HCT116 (cell line): ENCODE measurements around the gene EHD4. TPM values are rescaled to one million over a fixed set of nuclear protein-coding genes. Genes with fewer than 3 reads are reported as not detected.

Source experiments
- ATAC-seq: fragments of 200-7000 bp; cut with Tn5 transposase; 2 replicates; pipeline ENCODE4 v1.9.1; 2020; ENCODE audit warnings: mild to moderate bottlenecking, moderate library complexity
- BruUV-seq: library from RNA; stranded (reverse); fragments of 400-500 nt; replicated peaks from 2 replicates; lab custom pipeline; 2021; lab: Mats Ljungman, UMichigan
- CTCF ChIA-PET: fragments of 300-600 bp; sonication (Branson Sonifier 250); formaldehyde crosslinking; loops from one replicate; lab custom pipeline; 2021; ENCODE audit warnings: antibody characterized with exemption; lab: Charles Lee
- POLR2A ChIA-PET: fragments of 300-600, 350-600 bp; sonication (Branson Sonifier 250); formaldehyde crosslinking; loops from one replicate; lab custom pipeline; 2021; ENCODE audit warnings: antibody characterized with exemption; lab: Charles Lee
- RAD21 ChIA-PET, 2 experiments: fragments of 300-600 bp; sonication (Branson Sonifier 250); formaldehyde crosslinking; loops; one replicate each; lab custom pipeline; 2023; ENCODE audit warnings: low total read pairs in 2 of 2; ENCODE audit not compliant: uncharacterized antibody in 2 of 2, unreplicated experiment in 2 of 2, low non-redundant PET in 1 of 2; lab: Charles Lee
- DNase-seq: peaks from one replicate; pipeline ENCODE4 v3.0.0-alpha.2; 2010; ENCODE audit warnings: low read depth, low spot score
- H2AFZ ChIP-seq: fragments of 200-600 bp; shearing (Covaris generic), sonication (generic); 2 replicates; pipeline ENCODE4 v1.6.1; 2017; ENCODE audit warnings: low read depth, mixed run types, mixed read lengths, antibody characterized with exemption, low read length; ENCODE audit not compliant: poor library complexity, severe bottlenecking
- H3K27ac ChIP-seq: 2 replicates; pipeline ENCODE4 v1.5.1; 2012; ENCODE audit warnings: low read depth, low read length
- H3K27me3 ChIP-seq: fragments of 200-600 bp; sonication (generic); 2 replicates; pipeline ENCODE4 v1.6.1; 2016; ENCODE audit warnings: mixed run types, low read length, mixed read lengths; ENCODE audit not compliant: insufficient read depth
- H3K36me3 ChIP-seq, 2 experiments: fragments of 200-500 bp in 1 of 2; fragments of 200-600 bp in 1 of 2; sonication (Bioruptor generic) in 1 of 2; sonication (generic) in 1 of 2; 2 replicates each; pipeline versions ENCODE4 v1.5.1 to v1.6.1; 2014 to 2016; ENCODE audit warnings: low read length in 2 of 2, inconsistent platforms in 1 of 2, mixed read lengths in 1 of 2, mixed run types in 1 of 2; ENCODE audit not compliant: insufficient read depth in 2 of 2, control insufficient read depth in 1 of 2
- H3K4me1 ChIP-seq, 2 experiments: fragments of 200-600 bp in 1 of 2; sonication (generic) in 1 of 2; 2 replicates each; pipeline versions ENCODE4 v1.5.1 to v1.6.1; 2012 to 2017; ENCODE audit warnings: low read length in 2 of 2, inconsistent platforms in 1 of 2, mild to moderate bottlenecking in 1 of 2, mixed read lengths in 1 of 2, mixed run types in 1 of 2, moderate library complexity in 1 of 2; ENCODE audit not compliant: insufficient read depth in 2 of 2, control insufficient read depth in 1 of 2
- H3K4me2 ChIP-seq: fragments of 200-600 bp; sonication (generic); 2 replicates; pipeline ENCODE4 v1.6.1; 2017; ENCODE audit warnings: mixed run types, low read length, mixed read lengths
- H3K4me3 ChIP-seq, 2 experiments: fragments of 200-600 bp in 1 of 2; sonication (generic) in 1 of 2; replicated peaks in 1 of 2; 2 replicates each; pipeline ENCODE4 v1.5.1; 2011 to 2016; ENCODE audit warnings: low read length in 2 of 2, control low read depth in 1 of 2, low read depth in 1 of 2, mild to moderate bottlenecking in 1 of 2, mixed read lengths in 1 of 2, mixed run types in 1 of 2
- H3K79me2 ChIP-seq: fragments of 200-600 bp; sonication (generic); 2 replicates; pipeline ENCODE4 v1.6.1; 2017; ENCODE audit warnings: mild to moderate bottlenecking, mixed run types, low read length, moderate library complexity, mixed read lengths; ENCODE audit not compliant: insufficient read depth
- H3K9ac ChIP-seq: fragments of 200-600 bp; sonication (generic); 2 replicates; pipeline ENCODE4 v1.6.1; 2016; ENCODE audit warnings: low read length, mixed read lengths
- H3K9me2 ChIP-seq: fragments of 200-600 bp; sonication (generic), shearing (Covaris generic); 2 replicates; pipeline ENCODE4 v1.6.1; 2017; ENCODE audit warnings: mixed run types, mild to moderate bottlenecking, moderate library complexity; ENCODE audit not compliant: insufficient read depth
- H3K9me3 ChIP-seq, 2 experiments: fragments of 200-500 bp in 1 of 2; fragments of 200-600 bp in 1 of 2; sonication (Bioruptor generic) in 1 of 2; sonication (generic) in 1 of 2; 2 replicates each; pipeline ENCODE4 v1.6.1; 2014 to 2017; ENCODE audit warnings: low read length in 2 of 2, mixed read lengths in 2 of 2, inconsistent platforms in 1 of 2, low read depth in 1 of 2, mild to moderate bottlenecking in 1 of 2, mixed run types in 1 of 2, moderate library complexity in 1 of 2; ENCODE audit not compliant: control insufficient read depth in 1 of 2, insufficient read depth in 1 of 2
- H4K20me1 ChIP-seq: fragments of 200-600 bp; sonication (generic), shearing (Covaris generic); 2 replicates; pipeline ENCODE4 v1.6.1; 2017; ENCODE audit warnings: mixed run types, mild to moderate bottlenecking, moderate library complexity; ENCODE audit not compliant: insufficient read depth
- ATF3 ChIP-seq: IDR thresholded peaks from 2 replicates; pipeline ENCODE4 v1.6.1; 2012
- ELF1 ChIP-seq: IDR thresholded peaks from 2 replicates; pipeline ENCODE4 v1.6.1; 2012; ENCODE audit warnings: low read depth, borderline replicate concordance
- EZH2phosphoT487 ChIP-seq: fragments of 200-600 bp; IDR thresholded peaks from 2 replicates; pipeline ENCODE4 v1.6.1; 2018; ENCODE audit warnings: antibody characterized with exemption, borderline replicate concordance
- FOSL1 ChIP-seq: IDR thresholded peaks from 2 replicates; pipeline ENCODE4 v1.6.1; 2012; ENCODE audit warnings: low read depth
- POLR2A ChIP-seq: IDR thresholded peaks from 2 replicates; pipeline ENCODE4 v1.7.0; 2011; ENCODE audit warnings: borderline replicate concordance; ENCODE audit not compliant: insufficient read depth, insufficient read length; ENCODE audit errors: extremely low read depth
- POLR2AphosphoS5 ChIP-seq: IDR thresholded peaks from 2 replicates; pipeline ENCODE4 v1.6.1; 2011; ENCODE audit warnings: mild to moderate bottlenecking, low read depth, low read length, moderate library complexity
- RAD21 ChIP-seq: IDR thresholded peaks from 2 replicates; pipeline ENCODE4 v1.6.1; 2012; ENCODE audit warnings: low read depth, mild to moderate bottlenecking
- SIN3A ChIP-seq: IDR thresholded peaks from 2 replicates; pipeline ENCODE4 v1.6.1; 2012; ENCODE audit warnings: low read depth
- YY1 ChIP-seq: IDR thresholded peaks from 2 replicates; pipeline ENCODE4 v1.6.1; 2011; ENCODE audit warnings: low read length, low read depth, moderate library complexity, mild to moderate bottlenecking; ENCODE audit not compliant: insufficient replicate concordance; ENCODE audit errors: extremely low read depth
- ZFX ChIP-seq: fragments of 450-650 bp; IDR thresholded peaks from 2 replicates; pipeline ENCODE4 v1.6.1; 2017
- ZNF274 ChIP-seq: fragments of 200-500 bp; sonication (Bioruptor generic); IDR thresholded peaks from 2 replicates; pipeline ENCODE4 v1.6.1; 2014; ENCODE audit warnings: mild to moderate bottlenecking, low read depth, low read length, inconsistent platforms
- intact Hi-C: fragments of 100-400 bp; cut with micrococcal nuclease; formaldehyde crosslinking; loops from 2 replicates; pipeline ENCODE4 v1.10.0; 2022
- total RNA-seq: library from RNA; stranded (reverse); gene quantifications from one replicate; pipeline ENCODE4 v1.2.1, GENCODE V29; 2021; ENCODE audit not compliant: unreplicated experiment
- TF ChIP-seq, protein P1 (sequence below): IDR thresholded peaks from 2 replicates; pipeline ENCODE4 v1.6.1; 2011; ENCODE audit warnings: mild to moderate bottlenecking, low read length, moderate library complexity; ENCODE audit not compliant: insufficient replicate concordance; ENCODE audit errors: extremely low read depth
- TF ChIP-seq, protein P2 (sequence below): IDR thresholded peaks from 2 replicates; pipeline ENCODE4 v1.6.1; 2012; ENCODE audit warnings: low read depth

The EHD4 gene
- total RNA-seq, 1 experiment from 2014 or later = 28.0 TPM

DNA sequence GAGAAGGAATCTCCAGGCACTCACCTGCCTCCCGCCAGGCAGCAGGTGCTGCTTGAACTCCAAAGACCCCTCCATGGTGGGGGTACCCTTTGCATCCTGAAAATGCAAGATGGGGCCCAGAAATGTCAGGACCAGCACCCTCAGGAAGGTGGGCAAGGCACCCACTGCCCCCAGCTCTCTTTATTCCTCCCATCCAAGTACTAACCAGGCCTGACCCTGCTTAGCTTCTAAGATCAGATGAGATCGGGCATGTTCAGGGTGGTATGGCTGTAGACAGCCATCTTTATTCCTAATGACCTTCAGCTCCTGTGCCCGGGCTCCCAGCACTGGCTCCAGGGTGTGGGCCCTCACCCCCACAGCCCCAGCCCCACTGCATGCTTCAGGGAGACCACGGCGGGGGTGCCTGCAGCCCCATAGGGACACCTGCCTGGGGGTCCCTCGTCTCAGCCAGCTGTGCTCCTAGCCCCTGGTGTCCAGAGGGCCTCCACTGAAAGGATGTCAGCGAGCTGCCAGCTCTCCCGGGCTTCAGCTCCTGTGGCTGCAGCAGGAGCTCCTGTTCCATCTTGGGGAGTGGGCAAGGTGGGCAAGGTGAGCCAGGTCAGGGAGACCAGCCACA, 120.5 kb downstream of the EHD4 start:
- H3K36me3 ChIP-seq = no peaks in the 10 kb centered on the region
- TF ChIP-seq ELF1 (no peak), RAD21 (no peak), POLR2AphosphoS5 (no peak)
- intact Hi-C loops = no loop called here
- no peaks in the 10 kb centered on the region for H3K79me2 ChIP-seq
- no peaks in the 10 kb centered on the region for H3K9me2 ChIP-seq
- H3K9me3 ChIP-seq = no peaks in the 10 kb centered on the region
- no peak overlapping the region for H3K27ac ChIP-seq
- ATAC-seq (no peak), DNase-seq (no peak)
- H3K4me2 ChIP-seq = no peak overlapping the region
- no peak overlapping the region for H2AFZ ChIP-seq
- no peak overlapping the region for H3K4me3 ChIP-seq
- POLR2A ChIA-PET = interaction anchor here (0.6 to 0.7 kb wide), 2 partner anchors 78 to 84 kb away, joined by 3 read pairs; partner anchors contain the start of gene MAPKBP1
- no peaks in the 10 kb centered on the region for H3K27me3 ChIP-seq
- H3K4me1 ChIP-seq = no peaks in the 10 kb centered on the region
- H3K9ac ChIP-seq = no peak overlapping the region
- BruUV-seq = no TSS peak
- RAD21 ChIA-PET = no interaction called here
- CTCF ChIA-PET = no interaction called here
- no peaks in the 10 kb centered on the region for H4K20me1 ChIP-seq

GRCh38 chr15:41851167-41851523, 121.2 kb downstream of the EHD4 start:
- ATAC-seq = no peak
- RAD21 ChIA-PET = no interaction called here
- Histone ChIP-seq H3K4me2 (no peak overlapping the region), H3K9me2 (no peaks in the 10 kb centered on the region), H4K20me1 (no peaks in the 10 kb centered on the region), H3K36me3 (peaks cover 0 to 2% of the 10 kb centered on the region in 2 experiments; a peak in 1 of 4 replicates), H3K4me1 (no peaks in the 10 kb centered on the region), H3K4me3 (no peak overlapping the region), H3K27me3 (no peaks in the 10 kb centered on the region), H2AFZ (no peak overlapping the region), H3K9ac (no peak overlapping the region), H3K27ac (no peak overlapping the region), H3K9me3 (no peaks in the 10 kb centered on the region), H3K79me2 (no peaks in the 10 kb centered on the region)
- no peak for DNase-seq
- intact Hi-C loops = no loop called here
- POLR2A ChIA-PET = no interaction called here
- BruUV-seq = no TSS peak
- CTCF ChIA-PET = no interaction called here
- TF ChIP-seq ZNF274 (no peak), ATF3 (no peak), YY1 (no peak), EZH2phosphoT487 (no peak), ZFX (no peak), POLR2AphosphoS5 (no peak), RAD21 (no peak), POLR2A (no peak), FOSL1 (no peak), SIN3A (no peak)
- TF ChIP-seq, protein P1, sequence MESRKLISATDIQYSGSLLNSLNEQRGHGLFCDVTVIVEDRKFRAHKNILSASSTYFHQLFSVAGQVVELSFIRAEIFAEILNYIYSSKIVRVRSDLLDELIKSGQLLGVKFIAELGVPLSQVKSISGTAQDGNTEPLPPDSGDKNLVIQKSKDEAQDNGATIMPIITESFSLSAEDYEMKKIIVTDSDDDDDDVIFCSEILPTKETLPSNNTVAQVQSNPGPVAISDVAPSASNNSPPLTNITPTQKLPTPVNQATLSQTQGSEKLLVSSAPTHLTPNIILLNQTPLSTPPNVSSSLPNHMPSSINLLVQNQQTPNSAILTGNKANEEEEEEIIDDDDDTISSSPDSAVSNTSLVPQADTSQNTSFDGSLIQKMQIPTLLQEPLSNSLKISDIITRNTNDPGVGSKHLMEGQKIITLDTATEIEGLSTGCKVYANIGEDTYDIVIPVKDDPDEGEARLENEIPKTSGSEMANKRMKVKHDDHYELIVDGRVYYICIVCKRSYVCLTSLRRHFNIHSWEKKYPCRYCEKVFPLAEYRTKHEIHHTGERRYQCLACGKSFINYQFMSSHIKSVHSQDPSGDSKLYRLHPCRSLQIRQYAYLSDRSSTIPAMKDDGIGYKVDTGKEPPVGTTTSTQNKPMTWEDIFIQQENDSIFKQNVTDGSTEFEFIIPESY = no peak
- TF ChIP-seq, protein P2, sequence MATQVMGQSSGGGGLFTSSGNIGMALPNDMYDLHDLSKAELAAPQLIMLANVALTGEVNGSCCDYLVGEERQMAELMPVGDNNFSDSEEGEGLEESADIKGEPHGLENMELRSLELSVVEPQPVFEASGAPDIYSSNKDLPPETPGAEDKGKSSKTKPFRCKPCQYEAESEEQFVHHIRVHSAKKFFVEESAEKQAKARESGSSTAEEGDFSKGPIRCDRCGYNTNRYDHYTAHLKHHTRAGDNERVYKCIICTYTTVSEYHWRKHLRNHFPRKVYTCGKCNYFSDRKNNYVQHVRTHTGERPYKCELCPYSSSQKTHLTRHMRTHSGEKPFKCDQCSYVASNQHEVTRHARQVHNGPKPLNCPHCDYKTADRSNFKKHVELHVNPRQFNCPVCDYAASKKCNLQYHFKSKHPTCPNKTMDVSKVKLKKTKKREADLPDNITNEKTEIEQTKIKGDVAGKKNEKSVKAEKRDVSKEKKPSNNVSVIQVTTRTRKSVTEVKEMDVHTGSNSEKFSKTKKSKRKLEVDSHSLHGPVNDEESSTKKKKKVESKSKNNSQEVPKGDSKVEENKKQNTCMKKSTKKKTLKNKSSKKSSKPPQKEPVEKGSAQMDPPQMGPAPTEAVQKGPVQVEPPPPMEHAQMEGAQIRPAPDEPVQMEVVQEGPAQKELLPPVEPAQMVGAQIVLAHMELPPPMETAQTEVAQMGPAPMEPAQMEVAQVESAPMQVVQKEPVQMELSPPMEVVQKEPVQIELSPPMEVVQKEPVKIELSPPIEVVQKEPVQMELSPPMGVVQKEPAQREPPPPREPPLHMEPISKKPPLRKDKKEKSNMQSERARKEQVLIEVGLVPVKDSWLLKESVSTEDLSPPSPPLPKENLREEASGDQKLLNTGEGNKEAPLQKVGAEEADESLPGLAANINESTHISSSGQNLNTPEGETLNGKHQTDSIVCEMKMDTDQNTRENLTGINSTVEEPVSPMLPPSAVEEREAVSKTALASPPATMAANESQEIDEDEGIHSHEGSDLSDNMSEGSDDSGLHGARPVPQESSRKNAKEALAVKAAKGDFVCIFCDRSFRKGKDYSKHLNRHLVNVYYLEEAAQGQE = no peak
